ENCODE results near the gene HEATR9. TPM values are rescaled to one million over a fixed set of nuclear protein-coding genes. Genes with fewer than 3 reads are reported as not detected.

The HEATR9 gene
- polyA plus RNA-seq, 2 of the 4 experiments (the other 2 are of a cell fraction), result not detected

GRCh38 chr17:35891269-35891668 is 22.6 kb upstream of the HEATR9 start (continued):
- TF ChIP-seq, protein P1, sequence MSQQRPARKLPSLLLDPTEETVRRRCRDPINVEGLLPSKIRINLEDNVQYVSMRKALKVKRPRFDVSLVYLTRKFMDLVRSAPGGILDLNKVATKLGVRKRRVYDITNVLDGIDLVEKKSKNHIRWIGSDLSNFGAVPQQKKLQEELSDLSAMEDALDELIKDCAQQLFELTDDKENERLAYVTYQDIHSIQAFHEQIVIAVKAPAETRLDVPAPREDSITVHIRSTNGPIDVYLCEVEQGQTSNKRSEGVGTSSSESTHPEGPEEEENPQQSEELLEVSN (IDR thresholded peaks at IDR 0.05; ENCODE audit: borderline replicate concordance, low read depth), result no peak

DNA sequence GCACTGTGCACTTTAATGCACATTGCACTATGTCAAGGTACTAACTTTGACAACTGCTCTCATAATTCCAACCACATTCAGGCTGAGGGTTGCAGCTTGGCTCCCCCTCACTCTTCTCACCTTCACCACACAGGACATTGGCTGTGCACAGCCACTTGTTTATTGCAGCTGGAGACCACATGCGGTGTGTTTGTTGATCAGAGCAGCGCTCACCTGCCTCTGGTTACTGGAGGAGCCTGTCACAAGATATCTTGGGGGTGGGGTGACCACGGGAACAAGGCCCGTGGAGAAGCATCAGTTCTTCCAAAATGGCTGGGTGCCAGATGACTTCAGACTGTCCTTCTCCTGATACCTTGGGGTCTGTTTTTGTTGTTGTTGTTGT is 22.1 kb upstream of the HEATR9 start:
- no peak for DNase-seq (ENCODE audit: low read depth in 1 of 2, low spot score in 1 of 2)
- ATAC-seq, result no peak
- no peak overlapping the region for H3K4me3 ChIP-seq
- H3K27ac ChIP-seq, result no peak overlapping the region
- WGBS (ENCODE audit: missing lambda C conversion rate), result 75% methylated on average over 4 of the region's 4 CpGs
- FAIRE-seq, result no peak
- H3K9me3 ChIP-seq, result no peaks in the 10 kb centered on the region
- POLR2A ChIA-PET, result interaction anchor here (0.7 kb wide), 1 partner anchor 110 kb away, joined by 4 read pairs; no protein-coding TSS in a partner anchor
- CTCF ChIA-PET, result interaction anchor here (0.6 to 0.7 kb wide), 2 partner anchors 177 to 1630 kb away, joined by 3 to 4 read pairs; no protein-coding TSS in a partner anchor
- no peak overlapping the region for H3K4me2 ChIP-seq
- H3K4me1 ChIP-seq, result peaks cover 15% of the 10 kb centered on the region
- TF ChIP-seq FOSB (CRISPR knock-in tag; IDR thresholded peaks at IDR 0.05) (no peak), HEYL (CRISPR knock-in tag; IDR thresholded peaks at IDR 0.05) (no peak), HDAC2 (IDR thresholded peaks at IDR 0.05) (no peak)
- TF ChIP-seq, protein P2, sequence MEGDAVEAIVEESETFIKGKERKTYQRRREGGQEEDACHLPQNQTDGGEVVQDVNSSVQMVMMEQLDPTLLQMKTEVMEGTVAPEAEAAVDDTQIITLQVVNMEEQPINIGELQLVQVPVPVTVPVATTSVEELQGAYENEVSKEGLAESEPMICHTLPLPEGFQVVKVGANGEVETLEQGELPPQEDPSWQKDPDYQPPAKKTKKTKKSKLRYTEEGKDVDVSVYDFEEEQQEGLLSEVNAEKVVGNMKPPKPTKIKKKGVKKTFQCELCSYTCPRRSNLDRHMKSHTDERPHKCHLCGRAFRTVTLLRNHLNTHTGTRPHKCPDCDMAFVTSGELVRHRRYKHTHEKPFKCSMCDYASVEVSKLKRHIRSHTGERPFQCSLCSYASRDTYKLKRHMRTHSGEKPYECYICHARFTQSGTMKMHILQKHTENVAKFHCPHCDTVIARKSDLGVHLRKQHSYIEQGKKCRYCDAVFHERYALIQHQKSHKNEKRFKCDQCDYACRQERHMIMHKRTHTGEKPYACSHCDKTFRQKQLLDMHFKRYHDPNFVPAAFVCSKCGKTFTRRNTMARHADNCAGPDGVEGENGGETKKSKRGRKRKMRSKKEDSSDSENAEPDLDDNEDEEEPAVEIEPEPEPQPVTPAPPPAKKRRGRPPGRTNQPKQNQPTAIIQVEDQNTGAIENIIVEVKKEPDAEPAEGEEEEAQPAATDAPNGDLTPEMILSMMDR (IDR thresholded peaks at IDR 0.05), result no peak

DNA sequence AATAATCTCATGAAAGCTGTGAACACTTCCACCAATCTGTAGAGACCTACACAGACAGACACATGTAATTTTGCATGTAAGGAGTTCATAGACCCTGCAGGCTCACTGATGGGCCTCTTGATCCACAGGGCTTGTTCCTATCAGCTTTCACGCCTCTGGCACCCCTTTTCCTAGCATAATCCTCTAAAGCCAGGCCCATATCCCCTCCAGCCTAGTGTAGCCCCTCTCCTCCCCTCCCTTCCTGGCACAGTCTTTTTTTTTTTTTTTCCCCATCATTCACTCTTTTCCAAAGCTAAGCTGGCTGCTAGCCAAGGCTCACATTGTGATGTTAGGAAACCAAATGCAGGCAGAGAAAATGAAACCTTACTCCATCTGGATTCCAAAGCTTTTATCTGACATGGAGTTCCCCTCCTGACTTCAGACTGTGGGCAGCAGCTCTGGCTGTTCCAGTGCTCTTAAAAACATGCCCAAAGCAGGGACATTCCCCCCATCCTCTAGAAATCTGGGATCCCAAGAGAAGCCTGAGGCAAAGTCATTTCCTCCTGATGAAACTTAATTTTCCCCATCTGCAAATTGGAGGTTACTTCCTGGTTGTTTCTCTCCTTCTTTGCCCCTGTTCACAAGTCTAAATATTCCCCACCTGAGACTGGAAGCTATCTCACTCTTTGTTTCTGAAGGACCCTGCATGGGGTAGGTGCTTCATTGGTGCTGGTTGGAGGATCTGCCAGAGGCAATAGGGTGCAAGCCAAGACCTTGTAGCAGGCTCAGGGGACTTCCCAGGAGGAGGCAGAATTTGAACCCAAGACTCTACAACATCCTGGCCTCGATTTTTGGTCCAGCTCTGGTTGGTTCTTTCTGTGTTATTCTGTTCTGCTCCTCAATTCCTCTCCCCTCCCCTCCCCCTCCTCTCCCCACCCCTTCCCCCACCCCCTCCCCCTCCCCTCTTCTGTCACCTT is 21.4 kb upstream of the HEATR9 start:
- Histone ChIP-seq H3K4me2 (peak overlapping the region; percentile 50), H3K4me1 (peaks cover 15% of the 10 kb centered on the region), H3K4me3 (no peak overlapping the region), H3K27ac (peak overlapping the region in 1 of 2 experiments; percentile 65; a peak in 4 of 6 replicates), H3K9me3 (no peaks in the 10 kb centered on the region)
- DNase-seq (ENCODE audit: low read depth in 1 of 2, low spot score in 1 of 2) (peak in 1 of 2 experiments; percentile 13), ATAC-seq (peak in 1 of 2 experiments; percentile 41; a peak in 3 of 6 replicates), FAIRE-seq (no peak)
- ChIA-PET CTCF (interaction anchor here (1.1 kb wide), 1 partner anchor 126 kb away, joined by 4 read pairs; no protein-coding TSS in a partner anchor), POLR2A (no interaction called here)
- TF ChIP-seq MAZ (IDR thresholded peaks at IDR 0.05; ENCODE audit: borderline replicate concordance, low read depth, low read length), result no peak
- WGBS (ENCODE audit: missing lambda C conversion rate), result 48% methylated on average over 2 of the region's 2 CpGs

DNA sequence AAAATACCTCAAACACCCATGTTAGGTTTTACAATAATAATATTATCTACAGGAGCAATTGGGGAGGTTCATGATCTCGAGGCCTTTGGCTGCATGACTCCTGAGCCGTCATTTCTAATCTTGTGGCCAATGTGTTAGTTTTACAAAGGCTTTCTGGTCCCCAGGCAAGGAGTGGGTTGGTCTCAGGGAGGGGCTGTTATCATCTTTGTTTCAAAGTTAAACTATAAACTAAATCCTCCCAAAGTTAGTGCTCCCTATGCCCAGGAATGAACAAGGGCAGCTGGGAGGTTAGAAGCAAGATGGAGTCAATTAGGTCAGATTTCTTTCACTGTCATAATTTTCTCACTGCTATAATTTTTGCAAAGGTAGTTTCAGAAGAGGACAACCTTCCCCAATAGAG is 20.6 kb upstream of the HEATR9 start:
- H3K27ac ChIP-seq, result no peak overlapping the region
- no peak overlapping the region for H3K4me3 ChIP-seq
- H3K4me2 ChIP-seq, result no peak overlapping the region
- peaks cover 15% of the 10 kb centered on the region for H3K4me1 ChIP-seq
- WGBS (ENCODE audit: missing lambda C conversion rate), result 56% methylated on average over 2 of the region's 2 CpGs
- H3K9me3 ChIP-seq, result no peaks in the 10 kb centered on the region
- CTCF ChIA-PET, result interaction anchor here (1.1 kb wide), 1 partner anchor 125 kb away, joined by 4 read pairs; no protein-coding TSS in a partner anchor
- ATAC-seq, result no peak
- TF ChIP-seq JUNB (IDR thresholded peaks at IDR 0.05) (no peak), RCOR1 (IDR thresholded peaks at IDR 0.05; ENCODE audit: low read depth, low read length) (no peak), KDM1A (IDR thresholded peaks at IDR 0.05; ENCODE audit: low read depth) (no peak), MYC (IDR thresholded peaks at IDR 0.05; ENCODE audit: borderline replicate concordance, low read length) (no peak), SREBF2 (IDR thresholded peaks at IDR 0.05) (no peak), TFCP2L1 (CRISPR knock-in tag; IDR thresholded peaks at IDR 0.05) (no peak)
- TF ChIP-seq, protein P3, sequence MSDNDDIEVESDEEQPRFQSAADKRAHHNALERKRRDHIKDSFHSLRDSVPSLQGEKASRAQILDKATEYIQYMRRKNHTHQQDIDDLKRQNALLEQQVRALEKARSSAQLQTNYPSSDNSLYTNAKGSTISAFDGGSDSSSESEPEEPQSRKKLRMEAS (IDR thresholded peaks at IDR 0.05), result no peak
- POLR2A ChIA-PET, result no interaction called here
- FAIRE-seq, result no peak
- no peak for DNase-seq (ENCODE audit: low read depth in 1 of 2, low spot score in 1 of 2)
